Activated B cell treated with CpG ODN at 0.5 μM for 24 hours (primary cell): ENCODE results near the gene ZNF804B. TPM values are rescaled to one million over a fixed set of nuclear protein-coding genes. Genes with fewer than 3 reads are reported as not detected.

Source experiments
- ATAC-seq: fragments of 200-7000 bp; cut with Tn5 transposase; one replicate; pipeline ENCODE4 v1.10.0; 2021; ENCODE audit warnings: low read depth, mild to moderate bottlenecking, moderate library complexity
- CTCF ChIA-PET: fragments of 350-600 bp; sonication (Branson Sonifier 250); formaldehyde crosslinking; loops from one replicate; lab custom pipeline; 2021; ENCODE audit warnings: antibody characterized with exemption; lab: Charles Lee
- POLR2A ChIA-PET: fragments of 350-600 bp; sonication (Branson Sonifier 250); formaldehyde crosslinking; loops from one replicate; lab custom pipeline; 2021; ENCODE audit warnings: antibody characterized with exemption; lab: Charles Lee
- DNase-seq: peaks from one replicate; pipeline ENCODE4 v3.0.0; 2022
- H3K27ac Mint-ChIP-seq: one replicate; pipeline ENCODE4 v1.8.0; 2020; ENCODE audit warnings: mixed read lengths
- H3K27me3 Mint-ChIP-seq: one replicate; pipeline ENCODE4 v1.8.0; 2021; ENCODE audit warnings: mixed read lengths
- H3K36me3 Mint-ChIP-seq: one replicate; pipeline ENCODE4 v1.8.0; 2021; ENCODE audit warnings: low read depth, mixed read lengths
- H3K4me1 Mint-ChIP-seq: one replicate; pipeline ENCODE4 v1.8.0; 2021; ENCODE audit warnings: mixed read lengths
- H3K4me3 Mint-ChIP-seq: one replicate; pipeline ENCODE4 v1.8.0; 2020; ENCODE audit warnings: mild to moderate bottlenecking, mixed read lengths
- H3K9me3 Mint-ChIP-seq: one replicate; pipeline ENCODE4 v1.8.0; 2020; ENCODE audit warnings: mixed read lengths
- CTCF ChIP-seq: fragments of 200-600 bp; IDR thresholded peaks from one replicate; pipeline ENCODE4 v1.8.0; 2022; ENCODE audit warnings: antibody characterized with exemption, mild to moderate bottlenecking
- intact Hi-C: fragments of 100-400 bp; cut with micrococcal nuclease; formaldehyde crosslinking; loops from one replicate; pipeline ENCODE4 v1.15.1; 2024
- total RNA-seq: library from RNA; stranded (reverse); gene quantifications from 2 replicates; pipeline ENCODE4 v1.2.3, GENCODE V29; 2022

ZNF804B gene
- total RNA-seq, 1 donor from 2014 or later, result not detected

GRCh38 chr7:89316584-89317251 is 557.2 kb downstream of the ZNF804B start:
- no peak overlapping the region for H3K4me3 Mint-ChIP-seq
- no peaks in the 10 kb centered on the region for H3K4me1 Mint-ChIP-seq
- POLR2A ChIA-PET, result no interaction called here
- no peak for TF ChIP-seq CTCF
- H3K27ac Mint-ChIP-seq, result no peak overlapping the region
- no peaks in the 10 kb centered on the region for H3K27me3 Mint-ChIP-seq
- intact Hi-C loops, result no loop called here
- H3K9me3 Mint-ChIP-seq, result peaks cover 6% of the 10 kb centered on the region
- H3K36me3 Mint-ChIP-seq, result no peaks in the 10 kb centered on the region
- no peak for DNase-seq
- ATAC-seq, result no peak
- CTCF ChIA-PET, result no interaction called here

- H3K27me3 Mint-ChIP-seq, result no peaks in the 10 kb centered on the region
- H3K36me3 Mint-ChIP-seq, result no peaks in the 10 kb centered on the region
- H3K27ac Mint-ChIP-seq, result no peak overlapping the region
- no peak for TF ChIP-seq CTCF
- H3K4me3 Mint-ChIP-seq, result no peak overlapping the region
- ChIA-PET CTCF (no interaction called here), POLR2A (no interaction called here)
- intact Hi-C loops, result no loop called here
- ATAC-seq, result no peak
- DNase-seq, result no peak
- H3K4me1 Mint-ChIP-seq, result no peaks in the 10 kb centered on the region
- H3K9me3 Mint-ChIP-seq, result no peaks in the 10 kb centered on the region
Observed at GRCh38 chr7:89332026-89332425, 572.5 kb downstream of the ZNF804B start.

- ChIA-PET POLR2A (no interaction called here), CTCF (no interaction called here)
- DNase-seq, result no peak
- Mint-ChIP-seq H3K9me3 (no peaks in the 10 kb centered on the region), H3K27ac (no peak overlapping the region), H3K4me1 (no peaks in the 10 kb centered on the region), H3K27me3 (no peaks in the 10 kb centered on the region), H3K36me3 (no peaks in the 10 kb centered on the region), H3K4me3 (no peak overlapping the region)
- intact Hi-C loops, result no loop called here
- TF ChIP-seq CTCF, result no peak
- no peak for ATAC-seq
Observed at GRCh38 chr7:89334797-89335196, 575.3 kb downstream of the ZNF804B start.

- DNase-seq, result no peak
- ATAC-seq, result no peak
- H3K4me3 Mint-ChIP-seq, result no peak overlapping the region
- no peak for TF ChIP-seq CTCF
- no peaks in the 10 kb centered on the region for H3K9me3 Mint-ChIP-seq
- intact Hi-C loops, result no loop called here
- CTCF ChIA-PET, result no interaction called here
- no peak overlapping the region for H3K27ac Mint-ChIP-seq
- no peaks in the 10 kb centered on the region for H3K4me1 Mint-ChIP-seq
- POLR2A ChIA-PET, result no interaction called here
- no peaks in the 10 kb centered on the region for H3K27me3 Mint-ChIP-seq
- H3K36me3 Mint-ChIP-seq, result no peaks in the 10 kb centered on the region
Observed at GRCh38 chr7:89335490-89335889, 576.0 kb downstream of the ZNF804B start.

- H3K27me3 Mint-ChIP-seq, result no peaks in the 10 kb centered on the region
- POLR2A ChIA-PET, result no interaction called here
- H3K4me3 Mint-ChIP-seq, result no peak overlapping the region
- no peaks in the 10 kb centered on the region for H3K36me3 Mint-ChIP-seq
- DNase-seq, result no peak
- no peaks in the 10 kb centered on the region for H3K4me1 Mint-ChIP-seq
- no peaks in the 10 kb centered on the region for H3K9me3 Mint-ChIP-seq
- no peak for TF ChIP-seq CTCF
- CTCF ChIA-PET, result no interaction called here
- ATAC-seq, result no peak
- H3K27ac Mint-ChIP-seq, result no peak overlapping the region
- intact Hi-C loops, result no loop called here
Observed at GRCh38 chr7:89336121-89336520, 576.6 kb downstream of the ZNF804B start.
